Stimulated activated CD8-positive, alpha-beta memory T cell treated with anti-CD3 and anti-CD28 coated beads, Interleukin-2, amount 100 ng/mL, for 48 hours (primary cell): ENCODE data around the gene MICALL1.
"Not testable (repeated sequence)": the region's sequence is repeated elsewhere in the genome, so short reads cannot be mapped to it uniquely, and the experiment has no call there.

Source experiments
- DNase-seq, 2 donors: peaks; one replicate each; pipeline ENCODE4 v3.0.0-alpha.2; 2020; ENCODE audit warnings: low read depth in 2 of 2

Gene MICALL1

GRCh38 chr22:37930270-37930951 is 24.3 kb downstream of the MICALL1 start:
- DNase-seq, result no peak

GRCh38 chr22:37930952-37931440 is 24.9 kb downstream of the MICALL1 start:
- no peak for DNase-seq

- DNase-seq, result no peak
Observed at GRCh38 chr22:37931893-37932389, 25.8 kb downstream of the MICALL1 start.

GRCh38 chr22:37932401-37932800 is 26.3 kb downstream of the MICALL1 start:
- DNase-seq, result no peak

DNA sequence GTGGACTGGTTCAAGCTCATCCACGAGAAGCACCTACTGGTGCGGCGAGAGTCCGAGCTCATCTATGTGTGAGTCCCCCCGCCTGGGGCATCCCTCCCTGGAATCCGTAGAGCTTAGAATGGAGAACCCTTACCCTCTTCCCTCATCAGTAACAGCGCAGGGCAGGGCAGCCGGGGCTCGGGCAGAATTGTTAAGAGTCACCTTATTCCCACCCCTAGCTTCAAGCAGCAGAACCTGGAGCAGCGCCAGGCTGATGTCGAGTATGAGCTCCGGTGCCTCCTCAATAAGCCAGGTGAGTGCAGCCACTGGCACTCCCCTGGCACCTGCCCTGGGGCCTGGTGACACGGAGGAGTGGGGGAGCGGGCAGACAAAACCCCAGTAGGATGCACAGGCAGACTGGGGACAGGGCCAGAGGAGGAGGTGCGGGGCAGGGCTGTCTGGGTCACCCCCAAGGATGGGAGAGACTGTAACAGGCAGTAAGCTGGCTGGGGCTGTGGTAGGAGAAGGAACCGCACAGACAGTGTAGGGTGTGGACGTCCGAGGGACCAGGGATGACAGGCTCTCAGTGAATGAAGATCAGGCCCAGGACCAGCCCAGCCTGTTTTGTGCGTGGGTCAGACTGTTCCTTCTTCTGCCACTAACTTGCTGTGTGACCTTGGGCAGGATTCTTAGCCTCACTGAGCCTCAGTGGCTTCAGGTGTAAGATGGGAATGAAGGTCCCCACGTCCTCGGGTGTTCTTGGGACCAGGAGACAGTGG is 26.9 kb downstream of the MICALL1 start:
- DNase-seq, result no peak

- peak; percentile 80 for DNase-seq
Observed at GRCh38 chr22:37933711-37934376, 27.7 kb downstream of the MICALL1 start.

- DNase-seq, result no peak
Observed at GRCh38 chr22:37940698-37941376, 34.7 kb downstream of the MICALL1 start.

DNA sequence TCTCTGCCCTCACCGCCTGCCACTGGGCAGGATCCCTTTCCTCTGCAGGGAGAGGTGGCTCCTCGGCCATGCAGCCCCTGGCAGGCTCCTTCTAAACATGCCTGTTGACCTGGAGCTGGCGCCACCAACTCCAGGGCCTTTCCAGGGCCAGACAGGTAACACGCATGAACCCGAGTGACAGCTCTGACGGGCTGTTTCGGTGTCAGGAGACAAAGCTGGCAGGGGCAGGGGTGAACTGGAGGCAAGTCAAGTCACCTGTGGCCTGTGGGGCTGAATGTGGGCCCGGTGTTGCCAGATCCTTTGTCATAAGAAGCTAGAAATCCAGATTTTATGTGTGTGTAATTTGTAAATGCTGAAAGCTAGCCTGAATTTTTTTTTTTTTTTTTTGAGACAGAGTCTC is 36.0 kb downstream of the MICALL1 start:
- no peak for DNase-seq

DNA sequence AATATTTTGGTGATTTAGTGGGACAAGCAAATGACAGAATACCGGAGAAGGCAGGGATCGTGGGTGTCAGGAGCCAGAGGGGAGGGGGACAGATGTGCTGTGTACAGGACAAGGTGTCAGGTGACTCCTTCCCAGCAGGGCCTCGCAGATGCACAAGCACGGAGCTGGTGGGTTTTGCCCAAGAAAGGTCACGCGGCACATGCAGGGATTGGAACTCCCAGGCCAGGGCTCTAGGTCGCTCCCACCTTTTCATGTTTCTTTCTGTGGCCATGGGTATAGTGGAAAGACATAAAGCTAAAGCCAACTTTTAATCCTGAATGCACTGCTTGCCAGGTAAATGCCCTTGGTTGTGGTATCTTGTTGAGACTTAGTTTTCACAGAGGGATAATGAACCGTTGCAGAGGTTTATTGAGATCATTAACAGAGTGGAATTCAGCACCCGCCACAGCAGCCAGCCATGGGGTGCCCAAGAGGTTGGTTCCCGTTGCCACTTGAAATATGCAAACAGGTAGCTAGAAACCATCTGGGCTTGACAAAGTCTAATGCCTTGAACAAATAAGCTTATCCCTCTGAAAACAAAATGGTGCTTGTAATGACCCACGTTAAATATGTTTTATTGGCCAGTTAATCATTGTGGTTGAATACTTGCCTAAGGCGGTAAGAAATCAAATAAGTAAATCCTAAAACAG is 37.2 kb downstream of the MICALL1 start:
- DNase-seq, result no peak

DNA sequence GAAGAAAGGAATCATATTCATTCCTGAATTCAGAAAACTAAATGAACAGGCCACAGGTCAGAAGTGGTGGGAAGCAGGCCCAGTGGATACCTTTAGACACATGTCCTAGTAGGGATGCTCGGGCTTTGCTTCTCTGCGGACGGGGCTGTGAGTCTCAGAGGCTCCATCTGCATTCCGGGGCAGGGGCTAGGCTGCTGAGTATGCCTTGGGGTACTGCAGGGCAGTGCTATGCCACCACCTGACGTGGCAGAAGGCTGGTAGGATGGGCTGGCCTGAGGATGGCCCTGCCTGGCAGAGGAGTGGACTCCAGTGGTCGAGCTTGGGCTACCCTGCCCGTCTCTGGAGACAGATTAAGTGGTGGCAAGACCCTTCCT is 37.7 kb downstream of the MICALL1 start:
- no peak for DNase-seq

- not testable (repeated sequence) for DNase-seq
Observed at GRCh38 chr22:37944423-37944822, 38.3 kb downstream of the MICALL1 start.

DNA sequence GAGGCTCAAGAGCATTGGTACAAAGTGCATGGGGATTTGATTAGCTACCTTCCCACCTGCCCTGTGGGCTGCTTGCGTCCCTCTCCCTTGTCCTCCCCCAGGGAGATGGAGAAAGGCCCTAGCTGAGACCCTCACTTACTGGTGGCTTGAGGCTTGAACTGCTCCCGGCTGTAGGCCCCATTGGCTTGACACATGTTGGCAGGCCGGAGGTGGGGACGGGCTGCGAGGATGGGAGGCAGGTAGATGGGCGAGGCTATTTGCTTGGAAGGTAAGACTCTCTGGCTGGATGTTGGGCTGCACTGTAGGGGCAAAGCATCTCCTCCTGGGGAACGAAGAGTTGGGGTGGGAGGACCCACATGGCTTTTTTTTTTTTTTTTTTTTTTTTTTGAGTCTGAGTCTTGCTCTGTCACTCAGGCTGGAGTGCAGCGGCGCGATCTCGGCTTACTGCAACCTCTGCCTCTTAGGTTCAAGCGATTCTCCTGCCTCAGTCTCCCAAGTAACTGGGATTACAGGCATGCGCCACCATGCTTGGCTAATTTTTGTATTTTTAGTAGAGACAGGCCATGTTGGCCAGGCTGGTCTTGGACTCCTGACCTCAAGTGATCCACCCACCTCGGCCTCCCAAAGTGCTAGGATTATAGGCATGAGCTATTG is 41.2 kb downstream of the MICALL1 start:
- not testable (repeated sequence) for DNase-seq

- no peak for DNase-seq
Observed at GRCh38 chr22:37951305-37951704, 45.2 kb downstream of the MICALL1 start.

GRCh38 chr22:37952629-37953028 is 46.5 kb downstream of the MICALL1 start:
- not testable (repeated sequence) for DNase-seq

DNA sequence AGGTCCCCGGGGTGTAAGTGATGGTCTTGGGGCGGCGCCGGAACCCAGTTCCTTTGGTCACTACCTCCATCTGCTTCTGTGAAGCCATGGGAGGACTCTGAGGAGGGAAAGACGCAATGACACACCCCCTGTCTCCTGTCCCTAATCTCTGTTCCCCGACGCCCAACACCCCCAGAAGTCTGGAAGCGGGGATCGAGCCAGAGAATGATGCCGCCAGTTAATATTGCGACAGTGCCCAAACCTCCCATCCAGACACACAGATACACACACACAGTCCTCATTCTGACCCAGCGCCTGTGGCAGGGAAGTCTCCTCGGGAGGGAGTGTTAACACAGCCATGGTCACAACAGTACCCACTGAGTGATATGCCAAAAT is 47.0 kb downstream of the MICALL1 start:
- no peak for DNase-seq

DNA sequence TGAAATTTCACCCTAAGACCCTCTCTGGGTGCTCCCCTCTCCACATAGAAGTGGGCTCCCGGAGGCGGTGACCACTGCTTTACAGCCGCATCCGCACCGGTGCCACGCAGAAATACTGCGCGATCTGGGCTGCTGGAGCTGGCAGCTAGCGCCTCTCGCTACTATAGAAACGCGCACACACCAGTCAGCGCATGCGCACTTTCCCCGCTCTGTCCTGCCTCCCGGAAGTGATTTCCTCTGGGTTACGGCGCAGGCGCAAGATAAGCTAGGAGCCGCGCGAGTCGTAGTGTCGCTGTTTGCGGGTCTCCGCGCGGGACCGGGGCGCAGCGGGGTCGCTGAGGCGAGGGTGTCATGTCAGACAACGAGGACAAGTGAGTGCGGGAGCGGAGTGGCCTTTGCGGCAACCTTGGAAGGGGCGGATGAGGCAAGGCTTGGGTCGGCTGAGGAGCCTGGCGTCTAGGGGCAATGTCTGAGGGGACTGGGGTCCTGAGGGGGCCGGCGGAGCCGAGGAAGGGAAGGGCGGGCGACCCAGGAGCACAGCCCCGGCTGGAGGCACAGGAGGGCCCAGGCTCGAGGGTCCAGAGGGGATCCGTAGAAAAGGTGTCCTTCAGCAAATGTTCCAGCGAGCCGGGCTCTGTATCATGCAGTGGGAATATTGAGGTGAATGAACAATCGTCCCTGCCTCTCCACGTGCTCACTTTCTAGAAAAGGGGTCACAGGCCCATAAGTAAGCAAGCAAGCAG is 47.5 kb downstream of the MICALL1 start, which contains the start of the genes C22orf23 and POLR2F:
Gene C22orf23 (minus strand): TSS at position 165 of the 743 bp plus-strand sequence. CDS start 452 bp downstream, outside the sequence.
Gene POLR2F (plus strand): TSS at position 263 of the 743 bp plus-strand sequence. CDS start 89 bp downstream, at position 352.
- DNase-seq, result peak; percentile 92 to 93

GRCh38 chr22:37954686-37955085 is 48.6 kb downstream of the MICALL1 start:
- DNase-seq, result no peak

- DNase-seq, result not testable (repeated sequence)
Observed at GRCh38 chr22:37955825-37956397, 49.8 kb downstream of the MICALL1 start.

DNA sequence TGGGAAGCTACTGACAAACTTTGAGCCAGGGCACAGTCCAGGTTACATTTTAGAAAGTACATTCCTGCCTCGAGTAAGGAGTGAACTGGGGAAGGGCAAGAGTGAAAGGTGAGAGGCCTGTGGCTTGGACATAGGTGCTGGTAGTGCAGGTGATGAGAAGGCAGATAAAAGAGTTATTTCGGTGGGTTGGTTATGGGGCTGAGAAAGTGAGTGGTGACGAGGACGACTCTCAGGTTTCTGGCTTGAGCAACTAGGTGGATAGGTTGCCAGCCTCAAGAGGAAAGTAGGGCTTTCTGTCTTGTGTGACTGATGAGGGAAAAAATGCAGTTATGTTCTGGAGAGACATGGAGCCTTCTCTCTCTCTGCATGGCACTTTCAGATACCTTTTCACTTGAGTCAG is 51.1 kb downstream of the MICALL1 start:
- no peak for DNase-seq
